ENCODE data around the gene AKT2. TPM values are rescaled to one million over a fixed set of nuclear protein-coding genes. Genes with fewer than 3 reads are reported as not detected.

The AKT2 gene
- total RNA-seq, 1 experiment from 2014 or later: 141 TPM

DNA sequence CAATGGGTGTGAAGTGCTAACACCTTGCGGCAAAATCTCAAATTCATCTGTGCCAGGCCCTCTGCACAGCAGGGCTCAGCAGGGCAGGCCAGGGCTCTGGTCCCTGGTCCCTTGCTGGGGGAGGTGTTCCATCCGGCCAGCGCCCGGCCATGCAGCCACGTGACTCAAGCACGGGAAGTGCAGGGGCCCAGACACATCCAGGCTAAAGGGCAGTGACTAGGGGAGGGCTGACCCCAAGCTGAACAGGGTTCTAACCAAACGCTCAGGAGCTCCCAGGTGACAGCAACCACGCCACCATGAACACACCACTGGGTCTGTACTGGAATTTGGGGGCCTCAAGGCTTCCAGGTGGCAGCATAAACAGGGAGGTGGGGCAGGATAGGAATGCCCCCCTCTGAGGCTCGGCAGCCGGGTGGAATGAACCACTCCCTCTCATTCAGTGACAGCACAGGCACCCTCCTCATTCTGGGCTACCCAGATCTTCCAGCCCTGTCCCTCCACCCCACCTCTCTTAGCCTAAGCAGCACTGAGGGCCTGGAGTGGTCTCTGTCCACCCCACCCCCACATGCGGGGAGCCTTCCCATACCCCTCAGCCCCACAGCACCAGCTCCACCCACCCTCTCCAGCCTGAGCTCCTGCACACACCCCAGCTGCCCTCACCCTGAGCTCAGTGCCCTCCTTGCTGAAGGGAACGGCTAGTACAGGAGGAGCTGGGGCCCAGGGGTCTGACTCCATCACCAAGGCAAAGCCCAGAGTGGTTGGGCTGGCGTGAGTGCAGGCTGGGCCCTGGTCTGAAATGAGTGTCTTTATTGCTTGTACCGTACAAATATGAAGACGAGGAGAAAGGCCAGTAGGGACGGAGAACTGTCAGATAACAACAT is 53.4 kb downstream of the AKT2 start:
- TF ChIP-seq YY1 (IDR thresholded peaks at IDR 0.05; ENCODE audit: extremely low read depth, insufficient replicate concordance, low read depth, low read length): peak; percentile 10
- peak; percentile 63; the same call in 1 of the 2 replicates for TF ChIP-seq POLR2AphosphoS5 (IDR thresholded peaks at IDR 0.05; ENCODE audit: low read depth, low read length)
- TF ChIP-seq JUND (IDR thresholded peaks at IDR 0.05): peak; percentile 25; the same call in 1 of the 2 replicates
- TF ChIP-seq POLR2A (IDR thresholded peaks at IDR 0.05; ENCODE audit: borderline replicate concordance, extremely low read depth, insufficient read depth, insufficient read length): peak; percentile 25
- TF ChIP-seq, protein P1, sequence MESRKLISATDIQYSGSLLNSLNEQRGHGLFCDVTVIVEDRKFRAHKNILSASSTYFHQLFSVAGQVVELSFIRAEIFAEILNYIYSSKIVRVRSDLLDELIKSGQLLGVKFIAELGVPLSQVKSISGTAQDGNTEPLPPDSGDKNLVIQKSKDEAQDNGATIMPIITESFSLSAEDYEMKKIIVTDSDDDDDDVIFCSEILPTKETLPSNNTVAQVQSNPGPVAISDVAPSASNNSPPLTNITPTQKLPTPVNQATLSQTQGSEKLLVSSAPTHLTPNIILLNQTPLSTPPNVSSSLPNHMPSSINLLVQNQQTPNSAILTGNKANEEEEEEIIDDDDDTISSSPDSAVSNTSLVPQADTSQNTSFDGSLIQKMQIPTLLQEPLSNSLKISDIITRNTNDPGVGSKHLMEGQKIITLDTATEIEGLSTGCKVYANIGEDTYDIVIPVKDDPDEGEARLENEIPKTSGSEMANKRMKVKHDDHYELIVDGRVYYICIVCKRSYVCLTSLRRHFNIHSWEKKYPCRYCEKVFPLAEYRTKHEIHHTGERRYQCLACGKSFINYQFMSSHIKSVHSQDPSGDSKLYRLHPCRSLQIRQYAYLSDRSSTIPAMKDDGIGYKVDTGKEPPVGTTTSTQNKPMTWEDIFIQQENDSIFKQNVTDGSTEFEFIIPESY (IDR thresholded peaks at IDR 0.05; ENCODE audit: extremely low read depth, insufficient replicate concordance, low read length): no peak
- TF ChIP-seq, protein P2, sequence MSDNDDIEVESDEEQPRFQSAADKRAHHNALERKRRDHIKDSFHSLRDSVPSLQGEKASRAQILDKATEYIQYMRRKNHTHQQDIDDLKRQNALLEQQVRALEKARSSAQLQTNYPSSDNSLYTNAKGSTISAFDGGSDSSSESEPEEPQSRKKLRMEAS (IDR thresholded peaks at IDR 0.05): peak; percentile 90
- TF ChIP-seq FOSL1 (IDR thresholded peaks at IDR 0.05; ENCODE audit: low read depth): no peak
- no peak for TF ChIP-seq EZH2phosphoT487 (IDR thresholded peaks at IDR 0.05; ENCODE audit: borderline replicate concordance)
- TF ChIP-seq ZNF274 (IDR thresholded peaks at IDR 0.05; ENCODE audit: low read depth, low read length): no peak
- TF ChIP-seq SP1 (IDR thresholded peaks at IDR 0.05; ENCODE audit: low read depth): peak; percentile 67
- TF ChIP-seq SIN3A (IDR thresholded peaks at IDR 0.05; ENCODE audit: low read depth): peak; percentile 81
- peak overlapping the region; percentile 84 for H3K27ac ChIP-seq (ENCODE audit: low read depth, low read length)
- H3K9ac ChIP-seq (ENCODE audit: low read length): peak overlapping the region; percentile 55
- BruUV-seq (replicated peaks): no TSS peak
- H2AFZ ChIP-seq (ENCODE audit: low read depth, low read length, poor library complexity, severe bottlenecking): no peak overlapping the region
- DNase-seq (ENCODE audit: low read depth, low spot score) (no peak), ATAC-seq (peak; percentile 86)
- H3K9me3 ChIP-seq (ENCODE audit: control insufficient read depth in 1 of 2, insufficient read depth in 1 of 2, low read depth in 1 of 2, low read length in 2 of 2): no peaks in the 10 kb centered on the region
- H3K79me2 ChIP-seq (ENCODE audit: insufficient read depth, low read length): 0 out of 2 replicates have a peak, but pooled peaks cover 3% of the 10 kb centered on the region
- ChIA-PET CTCF (interaction anchor here (0.7 to 1.0 kb wide), 2 partner anchors 74 to 91 kb away, joined by 3 read pairs; no protein-coding TSS in a partner anchor), POLR2A (interaction anchor here (0.8 kb wide), 1 partner anchor 84 kb away, joined by 3 read pairs; no protein-coding TSS in a partner anchor), RAD21 (ENCODE audit: low non-redundant PET in 1 of 2, low total read pairs in 2 of 2, uncharacterized antibody in 2 of 2, unreplicated experiment in 2 of 2) (interaction anchor here in 1 of 2 experiments (0.6 kb wide), 1 partner anchor 40 kb away, joined by 5 read pairs; no protein-coding TSS in a partner anchor)
- no peaks in the 10 kb centered on the region for H4K20me1 ChIP-seq (ENCODE audit: insufficient read depth)
- H3K27me3 ChIP-seq (ENCODE audit: insufficient read depth, low read length): no peaks in the 10 kb centered on the region
- intact Hi-C loops (cut with micrococcal nuclease): no loop called here
- H3K9me2 ChIP-seq (ENCODE audit: insufficient read depth): no peaks in the 10 kb centered on the region
- H3K4me3 ChIP-seq (replicated peaks in 1 of 2; ENCODE audit: low read depth in 1 of 2, low read length in 2 of 2): peak overlapping the region; percentile 25 to 33; a peak in 3 of 4 replicates
- peak overlapping the region; percentile 79 for H3K4me2 ChIP-seq (ENCODE audit: low read length)
- peaks cover 35 to 50% of the 10 kb centered on the region in 2 experiments for H3K4me1 ChIP-seq (ENCODE audit: control insufficient read depth in 1 of 2, insufficient read depth in 2 of 2, low read length in 2 of 2)
- H3K36me3 ChIP-seq (ENCODE audit: control insufficient read depth in 1 of 2, insufficient read depth in 2 of 2, low read length in 2 of 2): peaks cover 0 to 6% of the 10 kb centered on the region in 2 experiments; a peak in 1 of 4 replicates
